HCT116 (cell line): Measurements from ENCODE around the gene FRMD4A.

Experiments used
- CEBPB ChIP-seq: IDR thresholded peaks from 2 replicates; pipeline ENCODE4 v1.6.1; 2012; ENCODE audit warnings: low read depth
- CTCF ChIP-seq, 3 experiments: fragments of 200-600 bp in 1 of 3; sonication (generic) in 1 of 3; IDR thresholded peaks in 2 of 3; conservative IDR thresholded peaks in 1 of 3; 2 replicates each; pipeline ENCODE4 v1.5.1; 2012 to 2017; ENCODE audit warnings: low read depth in 2 of 3, low read length in 2 of 3, antibody characterized with exemption in 1 of 3, borderline replicate concordance in 1 of 3, control low read depth in 1 of 3, mild to moderate bottlenecking in 1 of 3, mixed read lengths in 1 of 3, mixed run types in 1 of 3, moderate library complexity in 1 of 3; ENCODE audit not compliant: insufficient read depth in 1 of 3
- EZH2 ChIP-seq: fragments of 200-600 bp; sonication (generic); IDR thresholded peaks from 2 replicates; pipeline ENCODE4 v1.6.1; 2017; ENCODE audit warnings: antibody characterized with exemption, mixed run types
- POLR2A ChIP-seq: IDR thresholded peaks from 2 replicates; pipeline ENCODE4 v1.7.0; 2011; ENCODE audit warnings: borderline replicate concordance; ENCODE audit not compliant: insufficient read depth, insufficient read length; ENCODE audit errors: extremely low read depth
- POLR2AphosphoS5 ChIP-seq: IDR thresholded peaks from 2 replicates; pipeline ENCODE4 v1.6.1; 2011; ENCODE audit warnings: mild to moderate bottlenecking, low read depth, low read length, moderate library complexity
- REST ChIP-seq: IDR thresholded peaks from 2 replicates; pipeline ENCODE4 v1.6.1; 2012; ENCODE audit warnings: low read depth
- SRF ChIP-seq: IDR thresholded peaks from 2 replicates; pipeline ENCODE4 v1.6.1; 2012; ENCODE audit warnings: low read depth
- ZFX ChIP-seq: fragments of 450-650 bp; IDR thresholded peaks from 2 replicates; pipeline ENCODE4 v1.6.1; 2017
- ZNF274 ChIP-seq: fragments of 200-500 bp; sonication (Bioruptor generic); IDR thresholded peaks from 2 replicates; pipeline ENCODE4 v1.6.1; 2014; ENCODE audit warnings: mild to moderate bottlenecking, low read depth, low read length, inconsistent platforms

- TF ChIP-seq EZH2 (no peak), ZFX (no peak), CTCF (IDR thresholded peaks at IDR 0.05 in 2 of 3, conservative IDR thresholded peaks at IDR 0.05 in 1 of 3; ENCODE audit: borderline replicate concordance in 1 of 3, insufficient read depth in 1 of 3, low read depth in 2 of 3, low read length in 2 of 3) (no peak), REST (no peak), ZNF274 (no peak), CEBPB (no peak), POLR2A (no peak), POLR2AphosphoS5 (no peak), SRF (no peak)
These were observed 391.8 kb downstream of the FRMD4A start for GRCh38 chr10:13938950-13939349.
